Measurements from ENCODE around the gene AGBL1.

DNA sequence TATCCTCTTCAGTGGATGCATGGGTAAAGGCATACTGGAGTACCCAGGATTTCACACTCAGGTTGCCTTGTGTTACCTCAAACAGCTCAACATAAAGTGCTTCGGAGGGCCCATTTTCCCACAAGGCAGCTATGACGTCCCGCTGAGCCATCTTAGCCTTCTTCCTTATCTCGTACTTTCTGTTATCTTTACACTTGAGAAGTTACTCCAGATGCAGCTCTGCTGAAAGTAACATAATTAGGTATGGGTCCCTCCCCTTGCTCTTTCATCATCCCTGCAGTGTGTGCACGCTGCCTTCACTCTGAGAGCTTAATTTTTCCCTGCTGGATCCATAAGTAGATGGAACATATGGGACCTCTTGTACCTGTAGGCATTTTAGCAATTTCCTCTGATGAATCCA, 410.3 kb downstream of the AGBL1 start:
- TF ChIP-seq POLR2A (IDR thresholded peaks at IDR 0.05), result no peak
- TF ChIP-seq, protein P1, sequence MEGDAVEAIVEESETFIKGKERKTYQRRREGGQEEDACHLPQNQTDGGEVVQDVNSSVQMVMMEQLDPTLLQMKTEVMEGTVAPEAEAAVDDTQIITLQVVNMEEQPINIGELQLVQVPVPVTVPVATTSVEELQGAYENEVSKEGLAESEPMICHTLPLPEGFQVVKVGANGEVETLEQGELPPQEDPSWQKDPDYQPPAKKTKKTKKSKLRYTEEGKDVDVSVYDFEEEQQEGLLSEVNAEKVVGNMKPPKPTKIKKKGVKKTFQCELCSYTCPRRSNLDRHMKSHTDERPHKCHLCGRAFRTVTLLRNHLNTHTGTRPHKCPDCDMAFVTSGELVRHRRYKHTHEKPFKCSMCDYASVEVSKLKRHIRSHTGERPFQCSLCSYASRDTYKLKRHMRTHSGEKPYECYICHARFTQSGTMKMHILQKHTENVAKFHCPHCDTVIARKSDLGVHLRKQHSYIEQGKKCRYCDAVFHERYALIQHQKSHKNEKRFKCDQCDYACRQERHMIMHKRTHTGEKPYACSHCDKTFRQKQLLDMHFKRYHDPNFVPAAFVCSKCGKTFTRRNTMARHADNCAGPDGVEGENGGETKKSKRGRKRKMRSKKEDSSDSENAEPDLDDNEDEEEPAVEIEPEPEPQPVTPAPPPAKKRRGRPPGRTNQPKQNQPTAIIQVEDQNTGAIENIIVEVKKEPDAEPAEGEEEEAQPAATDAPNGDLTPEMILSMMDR (IDR thresholded peaks at IDR 0.05), result no peak

Data from Peyer's patch (tissue), 4 donors.